ENCODE data around the gene ZNF385C. TPM values are rescaled to one million over a fixed set of nuclear protein-coding genes. Genes with fewer than 3 reads are reported as not detected.

ZNF385C gene
- total RNA-seq, 2 donors from 2014 or later = 2.3 to 11.8 TPM

DNA sequence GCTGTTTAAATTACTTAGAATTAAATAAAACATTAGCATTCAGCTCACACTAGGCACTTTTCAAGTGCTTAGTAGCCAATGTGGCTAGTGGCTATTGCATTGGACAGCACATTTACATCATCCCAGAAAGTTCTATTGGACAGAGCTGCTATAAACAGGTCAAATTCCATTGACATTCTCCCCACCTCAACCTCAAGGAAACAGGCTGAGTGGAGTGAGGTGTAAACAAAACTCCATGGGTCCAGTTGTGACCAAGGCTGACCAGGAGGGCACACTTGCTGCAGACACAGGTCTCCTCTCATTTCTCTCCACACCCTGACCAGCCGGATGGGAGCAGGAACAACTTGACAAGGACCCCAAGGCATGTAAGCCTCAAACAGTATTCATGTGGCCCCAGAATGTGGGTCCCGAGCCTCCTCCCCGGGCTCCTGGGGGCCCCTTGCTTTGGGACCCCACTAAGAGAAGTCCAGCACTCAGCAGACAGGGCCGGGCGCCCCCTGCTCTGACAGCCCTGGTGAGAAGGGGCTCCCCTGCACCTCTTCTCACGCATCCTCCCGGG lies 48.4 kb downstream of the ZNF385C start:
- peak; percentile 6 for DNase-seq (ENCODE audit: low spot score)
- H3K4me3 ChIP-seq = peak overlapping the region; percentile 58 to 67
- no peaks in the 10 kb centered on the region for H3K9me3 ChIP-seq
- TF ChIP-seq POLR2A (IDR thresholded peaks at IDR 0.05) (no peak), POLR2AphosphoS5 (IDR thresholded peaks at IDR 0.05) (no peak)
- TF ChIP-seq, protein P1, sequence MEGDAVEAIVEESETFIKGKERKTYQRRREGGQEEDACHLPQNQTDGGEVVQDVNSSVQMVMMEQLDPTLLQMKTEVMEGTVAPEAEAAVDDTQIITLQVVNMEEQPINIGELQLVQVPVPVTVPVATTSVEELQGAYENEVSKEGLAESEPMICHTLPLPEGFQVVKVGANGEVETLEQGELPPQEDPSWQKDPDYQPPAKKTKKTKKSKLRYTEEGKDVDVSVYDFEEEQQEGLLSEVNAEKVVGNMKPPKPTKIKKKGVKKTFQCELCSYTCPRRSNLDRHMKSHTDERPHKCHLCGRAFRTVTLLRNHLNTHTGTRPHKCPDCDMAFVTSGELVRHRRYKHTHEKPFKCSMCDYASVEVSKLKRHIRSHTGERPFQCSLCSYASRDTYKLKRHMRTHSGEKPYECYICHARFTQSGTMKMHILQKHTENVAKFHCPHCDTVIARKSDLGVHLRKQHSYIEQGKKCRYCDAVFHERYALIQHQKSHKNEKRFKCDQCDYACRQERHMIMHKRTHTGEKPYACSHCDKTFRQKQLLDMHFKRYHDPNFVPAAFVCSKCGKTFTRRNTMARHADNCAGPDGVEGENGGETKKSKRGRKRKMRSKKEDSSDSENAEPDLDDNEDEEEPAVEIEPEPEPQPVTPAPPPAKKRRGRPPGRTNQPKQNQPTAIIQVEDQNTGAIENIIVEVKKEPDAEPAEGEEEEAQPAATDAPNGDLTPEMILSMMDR (IDR thresholded peaks at IDR 0.05) = no peak
- intact Hi-C loops (cut with DNase I) = no loop called here
- H3K27me3 ChIP-seq (replicated peaks; ENCODE audit: insufficient read depth) = no peaks in the 10 kb centered on the region
- H3K36me3 ChIP-seq = no peaks in the 10 kb centered on the region
- WGBS = 0% methylated on average over 6 of the region's 7 CpGs
- peak overlapping the region; percentile 38 to 66 for H3K27ac ChIP-seq
- no peaks in the 10 kb centered on the region for H3K4me1 ChIP-seq (replicated peaks)

DNA sequence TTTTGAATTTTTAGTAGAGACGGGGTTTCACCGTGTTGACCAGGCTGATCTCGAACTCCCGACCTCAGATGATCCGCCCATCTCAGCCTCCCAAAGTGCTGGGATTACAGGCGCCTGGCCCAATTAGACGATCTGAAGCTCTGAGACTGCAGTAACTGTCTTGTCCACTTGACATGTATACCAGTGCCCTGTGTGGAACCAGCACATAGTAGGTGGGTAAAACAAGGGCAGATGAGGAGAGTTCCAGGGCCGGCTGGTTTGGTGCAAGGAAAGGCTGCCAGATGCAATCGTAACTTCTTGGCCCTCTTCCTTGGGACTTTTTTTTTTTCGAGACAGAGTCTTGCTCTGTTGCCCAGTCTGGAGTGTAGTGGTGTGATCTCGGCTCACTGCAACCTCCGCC lies 50.9 kb downstream of the ZNF385C start:
- Histone ChIP-seq H3K27me3 (replicated peaks; ENCODE audit: insufficient read depth) (no peaks in the 10 kb centered on the region), H3K27ac (no peak overlapping the region), H3K4me1 (replicated peaks) (no peaks in the 10 kb centered on the region), H3K36me3 (no peaks in the 10 kb centered on the region), H3K9me3 (no peaks in the 10 kb centered on the region), H3K4me3 (no peak overlapping the region)
- no peak for TF ChIP-seq POLR2A (IDR thresholded peaks at IDR 0.05)
- TF ChIP-seq, protein P1 (IDR thresholded peaks at IDR 0.05) = no peak
- WGBS = 86% methylated on average over 12 of the region's 12 CpGs
- DNase-seq (ENCODE audit: low spot score) = no peak
- intact Hi-C loops (cut with DNase I) = no loop called here

DNA sequence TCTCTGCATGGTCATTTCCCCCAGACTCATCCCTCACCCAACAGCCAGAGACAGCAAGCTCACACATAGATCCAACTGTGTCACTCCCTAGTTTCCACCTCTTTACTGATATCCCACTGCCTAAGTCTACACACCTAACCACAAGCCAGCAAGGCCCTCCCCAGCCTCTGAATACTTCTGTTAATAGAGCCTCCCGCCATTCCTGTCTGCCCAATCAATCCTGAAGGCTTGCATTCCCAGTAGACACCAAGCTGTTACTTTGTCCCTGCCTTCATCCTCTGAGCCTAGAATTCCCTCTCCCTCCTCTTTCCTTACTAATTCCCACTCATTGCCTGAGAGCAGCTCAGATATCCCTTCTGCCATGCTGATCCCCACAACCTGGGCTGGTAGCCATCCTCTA lies 52.6 kb downstream of the ZNF385C start:
- TF ChIP-seq POLR2AphosphoS5 (IDR thresholded peaks at IDR 0.05) (no peak), POLR2A (IDR thresholded peaks at IDR 0.05) (no peak)
- TF ChIP-seq, protein P1 (IDR thresholded peaks at IDR 0.05) = no peak
- Histone ChIP-seq H3K27me3 (replicated peaks; ENCODE audit: insufficient read depth) (no peaks in the 10 kb centered on the region), H3K27ac (no peak overlapping the region), H3K9me3 (no peaks in the 10 kb centered on the region), H3K36me3 (no peaks in the 10 kb centered on the region), H3K4me3 (no peak overlapping the region), H3K4me1 (replicated peaks) (no peaks in the 10 kb centered on the region)
- DNase-seq (ENCODE audit: low spot score) = no peak
- intact Hi-C loops (cut with DNase I) = no loop called here
- 91% methylated on average over 1 of the region's 1 CpG for WGBS

DNA sequence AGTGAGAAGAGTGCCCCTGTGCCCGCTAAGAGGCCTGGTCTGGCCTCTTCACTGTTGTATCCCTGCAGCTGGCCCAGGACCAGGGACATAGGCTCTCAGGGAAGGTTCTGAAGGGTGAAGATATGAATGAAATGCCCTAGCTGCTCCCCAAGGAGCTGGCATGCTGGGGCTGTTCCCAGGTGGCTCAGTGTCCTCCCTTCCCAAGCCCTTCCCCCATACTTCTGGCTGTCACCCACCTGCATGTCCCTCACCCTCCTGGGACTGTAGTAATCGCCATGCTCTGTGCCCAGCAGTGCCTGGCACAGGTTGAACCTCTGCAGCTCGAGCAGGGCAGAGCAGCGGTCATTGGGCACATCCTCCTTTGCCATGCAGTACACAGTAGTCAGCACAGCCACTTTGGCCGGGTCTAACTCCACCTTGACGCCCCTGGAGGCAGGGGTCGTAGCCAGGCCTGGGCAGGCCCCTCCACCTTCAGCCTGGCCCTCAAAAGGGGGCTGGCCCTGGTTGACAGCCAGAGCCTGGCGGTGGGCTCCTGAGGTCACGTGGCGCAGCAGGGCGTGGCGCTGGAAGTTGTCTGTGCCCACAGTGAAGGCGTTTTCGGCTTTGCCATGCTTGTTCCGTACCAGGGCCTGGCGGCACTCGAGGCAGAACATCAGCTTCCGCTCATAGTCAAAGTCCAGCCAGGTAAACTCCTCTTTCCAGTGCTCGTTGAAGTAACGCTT lies 55.5 kb downstream of the ZNF385C start:
- no peaks in the 10 kb centered on the region for H3K27me3 ChIP-seq (replicated peaks; ENCODE audit: insufficient read depth)
- no peak overlapping the region for H3K27ac ChIP-seq
- H3K36me3 ChIP-seq = no peaks in the 10 kb centered on the region
- no peaks in the 10 kb centered on the region for H3K9me3 ChIP-seq
- no peaks in the 10 kb centered on the region for H3K4me1 ChIP-seq (replicated peaks)
- WGBS = 90% methylated on average over 20 of the region's 20 CpGs
- TF ChIP-seq POLR2A (IDR thresholded peaks at IDR 0.05) (no peak), POLR2AphosphoS5 (IDR thresholded peaks at IDR 0.05) (no peak)
- TF ChIP-seq, protein P1 (IDR thresholded peaks at IDR 0.05) = no peak
- no peak overlapping the region for H3K4me3 ChIP-seq
- intact Hi-C loops (cut with DNase I) = no loop called here
- DNase-seq (ENCODE audit: low spot score) = no peak

DNA sequence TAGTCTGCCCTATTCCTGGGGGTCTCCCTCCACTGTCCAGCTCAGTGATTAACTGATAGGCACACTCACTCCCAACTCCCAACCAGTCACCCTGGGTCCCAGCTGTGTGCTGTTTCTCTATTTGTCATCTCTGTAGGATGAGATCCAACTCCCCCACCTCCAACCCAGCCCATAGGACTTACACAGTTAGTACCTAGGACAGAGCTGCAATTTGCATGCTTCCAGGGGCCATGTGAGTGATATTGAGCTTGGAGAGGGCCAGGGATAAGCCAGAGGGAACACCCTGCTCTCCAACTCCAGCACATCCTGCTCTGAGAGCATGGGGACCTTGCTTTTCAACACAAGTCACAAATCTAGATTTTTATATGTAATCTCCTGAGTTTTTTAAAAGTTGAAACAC lies 56.7 kb downstream of the ZNF385C start:
- TF ChIP-seq, protein P1 (IDR thresholded peaks at IDR 0.05) = no peak
- TF ChIP-seq POLR2A (IDR thresholded peaks at IDR 0.05) (no peak), POLR2AphosphoS5 (IDR thresholded peaks at IDR 0.05) (no peak)
- no peak for DNase-seq (ENCODE audit: low spot score)
- Histone ChIP-seq H3K4me3 (no peak overlapping the region), H3K9me3 (no peaks in the 10 kb centered on the region), H3K27ac (no peak overlapping the region), H3K4me1 (replicated peaks) (no peaks in the 10 kb centered on the region), H3K36me3 (no peaks in the 10 kb centered on the region), H3K27me3 (replicated peaks; ENCODE audit: insufficient read depth) (no peaks in the 10 kb centered on the region)
- intact Hi-C loops (cut with DNase I) = no loop called here

All from prostate gland (tissue), 2 donors.